Ascending aorta (tissue), 2 donors: ENCODE results near the gene DGCR2. TPM values are rescaled to one million over a fixed set of nuclear protein-coding genes. Genes with fewer than 3 reads are reported as not detected.

ENCODE experiments used
- DNase-seq, 2 donors: peaks; one replicate each; pipeline ENCODE4 v3.0.0-alpha.2; 2019; ENCODE audit warnings: low spot score in 2 of 2
- H3K27ac ChIP-seq, 2 donors: fragments of 200-600 bp; sonication (generic); one replicate each; pipeline ENCODE4 v1.5.1; 2016 to 2017; ENCODE audit warnings: mild to moderate bottlenecking in 1 of 2
- H3K27me3 ChIP-seq: fragments of 200-600 bp; sonication (generic); one replicate; pipeline ENCODE4 v1.5.1; 2017
- H3K36me3 ChIP-seq, 2 donors: fragments of 200-600 bp; sonication (generic); one replicate each; pipeline ENCODE4 v1.5.1; 2016
- H3K4me1 ChIP-seq, 2 donors: fragments of 200-600 bp; sonication (generic); one replicate each; pipeline ENCODE4 v1.5.1; 2016 to 2017; ENCODE audit warnings: mild to moderate bottlenecking in 1 of 2
- H3K4me3 ChIP-seq, 2 donors: fragments of 200-600 bp; sonication (generic); one replicate each; pipeline ENCODE4 v1.5.1; 2016 to 2017; ENCODE audit warnings: mild to moderate bottlenecking in 1 of 2
- H3K9me3 ChIP-seq, 2 donors: fragments of 200-600 bp; sonication (generic); one replicate each; pipeline ENCODE4 v1.5.1; 2016
- CTCF ChIP-seq, 3 experiments: fragments of 200-600 bp in 2 of 3; fragments of 450-650 bp in 1 of 3; sonication (generic) in 2 of 3; IDR thresholded peaks; one replicate each; pipeline ENCODE4 v1.5.1; 2016 to 2019; ENCODE audit warnings: antibody characterized with exemption in 3 of 3, mild to moderate bottlenecking in 1 of 3, moderate library complexity in 1 of 3
- intact Hi-C: fragments of 100-400 bp; cut with DNase I; formaldehyde crosslinking; loops from one replicate; pipeline ENCODE4 v1.15.1; 2023
- total RNA-seq: library from RNA; depleted of rRNA; stranded (reverse); fragments of >200 nt; gene quantifications from one replicate; pipeline ENCODE4 v1.1.0, GENCODE V29; 2016

DGCR2 gene
- total RNA-seq, 1 donor from 2014 or later: 34.7 TPM

DNA sequence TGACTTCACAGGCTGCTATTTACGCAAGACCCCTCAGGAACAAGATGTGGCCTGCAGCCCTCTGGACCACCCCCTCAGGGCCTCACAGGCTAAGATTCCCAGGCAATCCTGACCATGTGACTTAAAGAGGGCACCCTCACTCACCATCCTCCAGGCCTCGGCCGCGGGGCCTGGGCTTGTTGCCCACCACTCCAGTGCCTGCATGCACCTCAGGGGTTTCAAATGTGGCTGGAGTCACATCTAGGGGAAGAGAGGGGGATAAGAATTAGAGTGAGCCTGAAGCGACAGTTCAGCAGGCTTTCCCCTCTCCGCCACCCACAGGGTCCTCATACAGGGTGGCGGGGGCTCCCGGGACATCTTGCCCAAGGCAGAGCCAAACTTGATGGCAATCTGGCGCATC lies 20.2 kb upstream of the DGCR2 start:
- TF ChIP-seq CTCF (IDR thresholded peaks at IDR 0.05): no peak
- intact Hi-C loops: loop anchor here (10.0 kb wide), 1 partner anchor 572 kb away; the partner anchor contains the start of gene SEPTIN5
- Histone ChIP-seq H3K27me3 (no peaks in the 10 kb centered on the region), H3K36me3 (peaks cover 51 to 53% of the 10 kb centered on the region in 2 donors), H3K4me3 (no peak overlapping the region), H3K27ac (no peak overlapping the region), H3K9me3 (no peaks in the 10 kb centered on the region), H3K4me1 (peaks cover 0 to 9% of the 10 kb centered on the region in 2 donors)
- DNase-seq: no peak

GRCh38 chr22:19139974-19140373 lies 17.8 kb upstream of the DGCR2 start:
- intact Hi-C loops: loop anchor here (10.0 kb wide), 1 partner anchor 575 kb away; the partner anchor contains the start of gene SEPTIN5
- Histone ChIP-seq H3K27ac (no peak overlapping the region), H3K4me1 (peaks cover 0 to 9% of the 10 kb centered on the region in 2 donors), H3K27me3 (no peaks in the 10 kb centered on the region), H3K36me3 (peaks cover 70 to 76% of the 10 kb centered on the region in 2 donors), H3K9me3 (no peaks in the 10 kb centered on the region), H3K4me3 (no peak overlapping the region)
- DNase-seq: no peak
- no peak for TF ChIP-seq CTCF (IDR thresholded peaks at IDR 0.05)

- H3K27me3 ChIP-seq: no peaks in the 10 kb centered on the region
- no peak for TF ChIP-seq CTCF (IDR thresholded peaks at IDR 0.05)
- H3K36me3 ChIP-seq: peaks cover 80 to 86% of the 10 kb centered on the region in 2 donors
- H3K4me1 ChIP-seq: peaks cover 0 to 9% of the 10 kb centered on the region in 2 donors
- DNase-seq: no peak
- H3K9me3 ChIP-seq: no peaks in the 10 kb centered on the region
- no peak overlapping the region for H3K27ac ChIP-seq
- intact Hi-C loops: no loop called here
- no peak overlapping the region for H3K4me3 ChIP-seq
Observed at GRCh38 chr22:19139001-19139356, 16.8 kb upstream of the DGCR2 start.

DNA sequence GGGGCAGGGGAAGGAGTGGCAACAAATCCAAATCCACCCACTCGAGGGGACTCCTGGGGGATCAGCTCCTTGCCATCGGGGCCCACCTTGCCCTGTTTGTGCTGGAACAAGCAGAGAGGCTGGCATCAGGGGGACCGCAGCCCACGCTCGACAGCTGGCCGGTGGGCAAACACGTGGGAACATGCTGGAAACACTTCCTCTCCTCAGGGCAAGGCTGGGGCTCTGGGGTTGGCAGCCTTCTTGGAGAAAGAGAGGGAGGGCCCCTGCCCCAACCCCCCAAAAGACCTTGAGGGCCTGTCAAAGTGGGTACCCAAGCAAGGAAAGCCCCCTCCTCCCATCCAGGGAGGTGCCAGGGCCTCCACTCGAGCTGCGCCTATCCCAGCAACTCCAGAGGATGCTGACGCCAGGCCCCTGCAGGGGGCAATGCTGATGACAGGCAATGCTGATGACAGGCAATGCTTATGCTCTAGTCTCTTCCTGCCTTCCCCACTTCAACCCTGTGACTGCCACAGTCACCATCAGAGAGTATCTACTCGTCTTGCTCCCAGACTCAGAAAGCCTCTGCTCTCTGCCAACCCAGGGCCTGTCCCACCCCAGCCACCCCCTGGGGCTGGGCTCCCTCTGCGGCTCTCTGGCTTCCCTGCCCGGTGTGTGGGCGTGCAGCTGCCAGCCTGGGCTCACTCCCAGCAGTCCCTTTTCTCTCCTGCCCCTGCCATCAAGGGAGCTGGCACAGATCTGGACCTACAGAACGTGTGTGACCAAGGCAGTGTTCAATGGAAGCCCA lies 16.2 kb upstream of the DGCR2 start:
- no peak for DNase-seq
- H3K27ac ChIP-seq: no peak overlapping the region
- H3K4me1 ChIP-seq: peaks cover 0 to 4% of the 10 kb centered on the region in 2 donors
- H3K9me3 ChIP-seq: no peaks in the 10 kb centered on the region
- H3K36me3 ChIP-seq: peaks cover 85 to 92% of the 10 kb centered on the region in 2 donors
- intact Hi-C loops: no loop called here
- H3K4me3 ChIP-seq: no peak overlapping the region
- H3K27me3 ChIP-seq: no peaks in the 10 kb centered on the region
- no peak for TF ChIP-seq CTCF (IDR thresholded peaks at IDR 0.05)

DNA sequence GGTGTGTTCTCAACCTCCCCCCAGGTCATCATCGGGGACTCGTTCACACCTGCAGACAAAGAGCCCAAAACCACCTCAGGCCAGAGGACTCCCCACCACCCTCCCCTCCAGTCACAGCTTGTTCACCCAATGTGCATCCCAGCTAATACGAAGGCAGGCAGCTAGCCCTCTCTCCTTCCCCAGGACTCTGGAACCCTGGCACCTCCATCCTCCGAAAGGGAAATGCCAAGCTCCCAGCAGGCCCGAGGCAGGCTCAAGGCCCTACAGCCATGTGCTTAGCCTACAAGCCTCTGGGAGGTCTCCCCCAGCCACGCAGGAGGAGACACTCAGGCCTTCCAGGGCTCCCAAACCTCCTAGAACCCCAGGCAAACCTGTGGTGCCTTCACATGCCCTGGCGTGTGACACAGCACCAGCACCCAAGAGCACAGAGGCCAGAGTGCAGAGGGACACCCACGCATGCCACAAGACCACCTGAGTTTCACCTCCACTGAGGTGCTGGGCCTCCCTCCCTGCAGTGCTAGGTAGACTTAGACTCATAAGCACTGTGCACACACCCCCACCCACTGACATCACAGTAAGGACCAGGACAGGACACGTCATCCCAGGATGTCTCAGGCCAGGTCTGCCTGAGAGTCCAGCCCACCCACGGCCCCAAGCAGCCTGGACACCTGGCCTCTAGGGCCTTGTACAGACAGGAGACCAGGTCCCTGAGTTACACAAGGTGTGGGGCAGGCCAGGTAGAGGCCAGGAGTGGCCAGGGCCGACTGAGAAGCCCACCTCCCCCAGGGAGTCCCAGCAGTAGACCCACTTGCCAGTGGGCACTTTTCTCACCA lies 15.4 kb upstream of the DGCR2 start:
- Histone ChIP-seq H3K27ac (no peak overlapping the region), H3K9me3 (no peaks in the 10 kb centered on the region), H3K4me1 (no peaks in the 10 kb centered on the region), H3K4me3 (no peak overlapping the region), H3K36me3 (peaks cover 92 to 98% of the 10 kb centered on the region in 2 donors), H3K27me3 (no peaks in the 10 kb centered on the region)
- intact Hi-C loops: no loop called here
- no peak for TF ChIP-seq CTCF (IDR thresholded peaks at IDR 0.05)
- no peak for DNase-seq
